Transverse colon (tissue), 4 donors: ENCODE data around the gene CNTRL. TPM values are rescaled to one million over a fixed set of nuclear protein-coding genes. Genes with fewer than 3 reads are reported as not detected.

Experiments
- DNase-seq: peaks from one replicate; pipeline ENCODE4 v3.0.0-alpha.2; 2019
- H3K27ac ChIP-seq, 4 donors: fragments of 200-600 bp; sonication (generic); 2 replicates each; pipeline ENCODE4 v1.5.1; 2016 to 2018; ENCODE audit warnings: inconsistent platforms in 4 of 4
- H3K27me3 ChIP-seq: fragments of 200-600 bp; sonication (generic); 2 replicates; pipeline ENCODE4 v1.5.1; 2017; ENCODE audit warnings: inconsistent platforms
- H3K36me3 ChIP-seq, 4 donors: fragments of 200-600 bp; sonication (generic); 2 replicates each; pipeline ENCODE4 v1.5.1; 2017 to 2019; ENCODE audit warnings: inconsistent platforms in 4 of 4
- H3K4me1 ChIP-seq, 4 donors: fragments of 200-600 bp; sonication (generic); 2 replicates each; pipeline ENCODE4 v1.5.1; 2017 to 2020; ENCODE audit warnings: inconsistent platforms in 4 of 4
- H3K4me3 ChIP-seq, 4 donors: fragments of 200-600 bp; sonication (generic); 1 replicate in 1 of 4; 2 replicates in 3 of 4; pipeline versions ENCODE4 v1.5.1 to v1.6.1; 2017 to 2019; ENCODE audit warnings: inconsistent platforms in 4 of 4
- H3K9me3 ChIP-seq, 2 donors: fragments of 200-600 bp; sonication (generic); 2 replicates each; pipeline ENCODE4 v1.5.1; 2017 to 2019; ENCODE audit warnings: inconsistent platforms in 2 of 2
- CTCF ChIP-seq, 5 experiments: fragments of 200-600 bp in 3 of 5; fragments of 450-650 bp in 2 of 5; sonication (generic) in 3 of 5; IDR thresholded peaks; 1 replicate in 2 of 5; 2 replicates in 3 of 5; pipeline ENCODE4 v1.5.1; 2016 to 2017; ENCODE audit warnings: antibody characterized with exemption in 5 of 5, inconsistent platforms in 3 of 5, mild to moderate bottlenecking in 2 of 5, moderate library complexity in 1 of 5
- EP300 ChIP-seq: sonication (generic); formaldehyde crosslinking; IDR thresholded peaks from one replicate; pipeline ENCODE4 v1.6.1; 2017; ENCODE audit warnings: antibody characterized with exemption, low read depth
- POLR2A ChIP-seq: fragments of 450-650 bp; IDR thresholded peaks from one replicate; pipeline ENCODE4 v1.6.1; 2016; ENCODE audit warnings: antibody characterized with exemption, mild to moderate bottlenecking, moderate library complexity
- POLR2AphosphoS5 ChIP-seq, 3 donors: sonication (generic); formaldehyde crosslinking; IDR thresholded peaks; one replicate each; pipeline ENCODE4 v1.6.1; 2016; ENCODE audit warnings: antibody characterized with exemption in 3 of 3
- WGBS, 2 donors: methylation state at CpG; one replicate each; pipeline ENCODE4 v1.1.5; 2018; ENCODE audit warnings: low coverage in 1 of 2; 5-methylcytosine and 5-hydroxymethylcytosine counted together
- in situ Hi-C, 4 donors: fragments of 200-750 bp; cut with MboI; loops; one replicate each; pipeline versions ENCODE4 v1.15.0 to v1.15.1; 2017; ENCODE audit warnings: low sequenced_read_pairs in 3 of 4, low pct_ligation_motif_present in 1 of 4, low pct_unique_long_range_greater_than_20kb in 1 of 4
- intact Hi-C: fragments of 100-400 bp; cut with DNase I; formaldehyde crosslinking; loops from one replicate; pipeline ENCODE4 v1.15.1; 2023; ENCODE audit warnings: low total_unique reads
- total RNA-seq, 4 donors: library from RNA; depleted of rRNA; stranded (reverse); fragments of >200 nt; gene quantifications; one replicate each; pipeline ENCODE4 v1.1.0, GENCODE V29; 2016

Gene CNTRL
- total RNA-seq, 4 donors from 2014 or later: 6.0 to 21.3 (median 11.2) TPM

GRCh38 chr9:121071756-121072421 is 2.9 kb upstream of the CNTRL start:
- Histone ChIP-seq H3K27ac (peak overlapping the region; percentile 42 to 96 (median 83)), H3K27me3 (no peaks in the 10 kb centered on the region), H3K4me3 (peak overlapping the region in 3 of 4 donors; percentile 0 to 36 (median 14)), H3K36me3 (no peaks in the 10 kb centered on the region), H3K4me1 (peaks cover 4 to 22% (median 10%) of the 10 kb centered on the region in 4 donors), H3K9me3 (no peaks in the 10 kb centered on the region)
- DNase-seq: no peak
- 66 to 80% methylated on average over 13 to 16 of the region's 16 CpGs for WGBS, 2 donors
- intact Hi-C loops: no loop called here
- in situ Hi-C loops: loop anchor here in 1 of 4 donors (25.0 kb wide), 1 partner anchor 310 kb away; no protein-coding TSS in a partner anchor
- no peak for TF ChIP-seq POLR2A
- TF ChIP-seq POLR2AphosphoS5 (IDR thresholded peaks at IDR 0.05): no peak
- TF ChIP-seq CTCF (IDR thresholded peaks at IDR 0.05): no peak
- TF ChIP-seq EP300: no peak

GRCh38 chr9:121073038-121073437 is 1.7 kb upstream of the CNTRL start:
- Histone ChIP-seq H3K27ac (peak overlapping the region; percentile 83 to 96 (median 84)), H3K36me3 (no peaks in the 10 kb centered on the region), H3K27me3 (no peaks in the 10 kb centered on the region), H3K9me3 (no peaks in the 10 kb centered on the region), H3K4me3 (no peak overlapping the region), H3K4me1 (peaks cover 4 to 22% (median 10%) of the 10 kb centered on the region in 4 donors)
- in situ Hi-C loops (loop anchor here in 1 of 4 donors (25.0 kb wide), 1 partner anchor 311 kb away; no protein-coding TSS in a partner anchor), intact Hi-C loops (no loop called here)
- WGBS, 2 donors: 59 to 61% methylated on average over 4 of the region's 4 CpGs
- TF ChIP-seq POLR2AphosphoS5 (IDR thresholded peaks at IDR 0.05): peak in 1 of 3 donors; percentile 34
- TF ChIP-seq POLR2A: no peak
- TF ChIP-seq EP300: no peak
- peak; percentile 33 for DNase-seq

- Histone ChIP-seq H3K36me3 (no peaks in the 10 kb centered on the region), H3K4me3 (peak overlapping the region; percentile 45 to 86 (median 66)), H3K27ac (peak overlapping the region; percentile 83 to 96 (median 84)), H3K27me3 (no peaks in the 10 kb centered on the region), H3K9me3 (no peaks in the 10 kb centered on the region), H3K4me1 (peaks cover 4 to 22% (median 10%) of the 10 kb centered on the region in 4 donors)
- TF ChIP-seq POLR2A (no peak), CTCF (IDR thresholded peaks at IDR 0.05) (no peak), POLR2AphosphoS5 (IDR thresholded peaks at IDR 0.05) (no peak), EP300 (no peak)
- 5 to 8% methylated on average over 9 to 19 of the region's 19 CpGs for WGBS, 2 donors
- intact Hi-C loops (no loop called here), in situ Hi-C loops (no loop called here)
- DNase-seq: no peak
Observed at GRCh38 chr9:121075251-121076036, 689 bp downstream of the CNTRL start.

- in situ Hi-C loops: no loop called here
- Histone ChIP-seq H3K4me3 (no peak overlapping the region), H3K36me3 (no peaks in the 10 kb centered on the region), H3K4me1 (no peaks in the 10 kb centered on the region), H3K9me3 (no peaks in the 10 kb centered on the region), H3K27ac (no peak overlapping the region), H3K27me3 (no peaks in the 10 kb centered on the region)
- no peak for DNase-seq
- TF ChIP-seq CTCF (IDR thresholded peaks at IDR 0.05) (no peak), POLR2AphosphoS5 (IDR thresholded peaks at IDR 0.05) (no peak), POLR2A (no peak), EP300 (no peak)
- WGBS, 2 donors: 39 to 50% methylated on average over 1 of the region's 1 CpG
- intact Hi-C loops: no loop called here
Observed at GRCh38 chr9:121082075-121082474, 7.3 kb downstream of the CNTRL start.
